HepG2 (cell line): ENCODE results near the gene SIRT5. TPM values are rescaled to one million over a fixed set of nuclear protein-coding genes. Genes with fewer than 3 reads are reported as not detected.
A peak's percentile ranks its signal among the peaks of the same experiment; 100 is the strongest.

ENCODE experiments used
- ETS1 ChIP-seq: sonication (generic); formaldehyde crosslinking; IDR thresholded peaks from 2 replicates; pipeline ENCODE4 v1.4.0; 2020; ENCODE audit warnings: missing genetic modification reagents
- FOXJ3 ChIP-seq: sonication (generic); formaldehyde crosslinking; IDR thresholded peaks from 2 replicates; pipeline ENCODE4 v1.4.0; 2020; ENCODE audit warnings: missing genetic modification reagents, mild to moderate bottlenecking, borderline replicate concordance
- POLR2AphosphoS5 ChIP-seq: IDR thresholded peaks from 2 replicates; pipeline ENCODE4 v1.6.1; 2012; ENCODE audit warnings: low read depth, low read length
- POLR2G ChIP-seq: fragments of 200-400 bp; formaldehyde crosslinking; IDR thresholded peaks from 2 replicates; pipeline ENCODE4 v1.6.1; 2018; ENCODE audit warnings: mild to moderate bottlenecking, low read depth, low read length, moderate library complexity
- REST ChIP-seq, 2 experiments: IDR thresholded peaks; 2 replicates each; pipeline ENCODE4 v1.6.1; 2011 to 2012; ENCODE audit warnings: low read length in 2 of 2, borderline replicate concordance in 1 of 2, low read depth in 1 of 2, mild to moderate bottlenecking in 1 of 2, moderate library complexity in 1 of 2
- ZNF121 ChIP-seq: sonication (generic); formaldehyde crosslinking; IDR thresholded peaks from 2 replicates; pipeline ENCODE4 v1.5.0; 2020; ENCODE audit warnings: mild to moderate bottlenecking, missing genetic modification reagents
- ZNF530 ChIP-seq: sonication (generic); formaldehyde crosslinking; IDR thresholded peaks from 2 replicates; pipeline ENCODE4 v1.5.0; 2020; ENCODE audit warnings: low read depth, mild to moderate bottlenecking, missing genetic modification reagents
- ZNF564 ChIP-seq: sonication (generic); formaldehyde crosslinking; IDR thresholded peaks from 2 replicates; pipeline ENCODE4 v1.8.1; 2023; ENCODE audit warnings: mild to moderate bottlenecking, missing genetic modification reagents
- ZNF570 ChIP-seq: sonication (generic); formaldehyde crosslinking; IDR thresholded peaks from 2 replicates; pipeline ENCODE4 v1.4.0; 2020; ENCODE audit warnings: mild to moderate bottlenecking, missing genetic modification reagents, borderline replicate concordance
- ZNF713 ChIP-seq: sonication (generic); formaldehyde crosslinking; IDR thresholded peaks from 2 replicates; pipeline ENCODE4 v1.4.0; 2020; ENCODE audit warnings: mild to moderate bottlenecking, missing genetic modification reagents
- polyA plus RNA-seq, 8 experiments: library from polyadenylated mRNA; depleted of rRNA in 3 of 8; stranded (reverse) in 7 of 8; unstranded in 1 of 8; fragments of >200 nt; fragmentation: Illumina TruSeq in 4 of 8; extraction: Trizol in 4 of 8; gene quantifications; 2 replicates each; pipeline versions ENCODE4 v1.2.1 to v1.2.3, GENCODE V29; 2011 to 2016; ENCODE audit warnings: low read depth in 4 of 8, missing spikeins in 1 of 8, mixed read lengths in 1 of 8; ENCODE audit not compliant: insufficient read depth in 1 of 8
- total RNA-seq, 5 experiments: library from RNA; depleted of rRNA; stranded (reverse); fragments of >200 nt; fragmentation: Illumina TruSeq; extraction: Trizol; gene quantifications; 2 replicates each; pipeline ENCODE4 v1.2.3, GENCODE V29; 2016; ENCODE audit warnings: low read depth in 1 of 5
- TF ChIP-seq, protein P1 (sequence below): sonication (generic); formaldehyde crosslinking; IDR thresholded peaks from 2 replicates; pipeline ENCODE4 v1.4.0; 2020; ENCODE audit warnings: mild to moderate bottlenecking, missing genetic modification reagents
- TF ChIP-seq, protein P2 (sequence below): sonication (generic); formaldehyde crosslinking; IDR thresholded peaks from 2 replicates; pipeline ENCODE4 v1.4.0; 2020; ENCODE audit warnings: missing genetic modification reagents
- TF ChIP-seq, protein P3 (sequence below): sonication (generic); formaldehyde crosslinking; IDR thresholded peaks from 2 replicates; pipeline ENCODE4 v1.4.0; 2020; ENCODE audit warnings: missing genetic modification reagents
- TF ChIP-seq, protein P4 (sequence below): sonication (generic); formaldehyde crosslinking; IDR thresholded peaks from 2 replicates; pipeline ENCODE4 v1.5.1; 2020; ENCODE audit warnings: mild to moderate bottlenecking, missing genetic modification reagents, borderline replicate concordance

The SIRT5 gene
- total and polyA plus RNA-seq, 2 of the 13 experiments (the other 11 are each of a cell fraction or from before 2014, with no cell fraction given): 14.1 to 16.6 TPM

- peak; percentile 83; the same call in 1 of the 2 replicates for TF ChIP-seq ZNF121 (CRISPR knock-in tag)
- TF ChIP-seq POLR2G: peak; percentile 81
- TF ChIP-seq, protein P1, sequence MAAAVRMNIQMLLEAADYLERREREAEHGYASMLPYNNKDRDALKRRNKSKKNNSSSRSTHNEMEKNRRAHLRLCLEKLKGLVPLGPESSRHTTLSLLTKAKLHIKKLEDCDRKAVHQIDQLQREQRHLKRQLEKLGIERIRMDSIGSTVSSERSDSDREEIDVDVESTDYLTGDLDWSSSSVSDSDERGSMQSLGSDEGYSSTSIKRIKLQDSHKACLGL: no peak
- TF ChIP-seq, protein P2, sequence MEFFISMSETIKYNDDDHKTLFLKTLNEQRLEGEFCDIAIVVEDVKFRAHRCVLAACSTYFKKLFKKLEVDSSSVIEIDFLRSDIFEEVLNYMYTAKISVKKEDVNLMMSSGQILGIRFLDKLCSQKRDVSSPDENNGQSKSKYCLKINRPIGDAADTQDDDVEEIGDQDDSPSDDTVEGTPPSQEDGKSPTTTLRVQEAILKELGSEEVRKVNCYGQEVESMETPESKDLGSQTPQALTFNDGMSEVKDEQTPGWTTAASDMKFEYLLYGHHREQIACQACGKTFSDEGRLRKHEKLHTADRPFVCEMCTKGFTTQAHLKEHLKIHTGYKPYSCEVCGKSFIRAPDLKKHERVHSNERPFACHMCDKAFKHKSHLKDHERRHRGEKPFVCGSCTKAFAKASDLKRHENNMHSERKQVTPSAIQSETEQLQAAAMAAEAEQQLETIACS: peak; percentile 88
- TF ChIP-seq ZNF530 (CRISPR knock-in tag): no peak
- TF ChIP-seq REST (IDR thresholded peaks at IDR 0.05; ENCODE audit: borderline replicate concordance in 1 of 2, low read depth in 1 of 2, low read length in 2 of 2): 0 out of 4 replicates have a peak, but pooled peaks of 1 of the 2 experiments have one; percentile 13
- TF ChIP-seq, protein P3, sequence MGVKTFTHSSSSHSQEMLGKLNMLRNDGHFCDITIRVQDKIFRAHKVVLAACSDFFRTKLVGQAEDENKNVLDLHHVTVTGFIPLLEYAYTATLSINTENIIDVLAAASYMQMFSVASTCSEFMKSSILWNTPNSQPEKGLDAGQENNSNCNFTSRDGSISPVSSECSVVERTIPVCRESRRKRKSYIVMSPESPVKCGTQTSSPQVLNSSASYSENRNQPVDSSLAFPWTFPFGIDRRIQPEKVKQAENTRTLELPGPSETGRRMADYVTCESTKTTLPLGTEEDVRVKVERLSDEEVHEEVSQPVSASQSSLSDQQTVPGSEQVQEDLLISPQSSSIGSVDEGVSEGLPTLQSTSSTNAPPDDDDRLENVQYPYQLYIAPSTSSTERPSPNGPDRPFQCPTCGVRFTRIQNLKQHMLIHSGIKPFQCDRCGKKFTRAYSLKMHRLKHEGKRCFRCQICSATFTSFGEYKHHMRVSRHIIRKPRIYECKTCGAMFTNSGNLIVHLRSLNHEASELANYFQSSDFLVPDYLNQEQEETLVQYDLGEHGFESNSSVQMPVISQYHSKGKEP (CRISPR knock-in tag): peak; percentile 22; the same call in 1 of the 2 replicates
- TF ChIP-seq ZNF570 (CRISPR knock-in tag): no peak; the same call in 1 of the 2 replicates
- TF ChIP-seq ETS1 (CRISPR knock-in tag): no peak
- TF ChIP-seq, protein P4, sequence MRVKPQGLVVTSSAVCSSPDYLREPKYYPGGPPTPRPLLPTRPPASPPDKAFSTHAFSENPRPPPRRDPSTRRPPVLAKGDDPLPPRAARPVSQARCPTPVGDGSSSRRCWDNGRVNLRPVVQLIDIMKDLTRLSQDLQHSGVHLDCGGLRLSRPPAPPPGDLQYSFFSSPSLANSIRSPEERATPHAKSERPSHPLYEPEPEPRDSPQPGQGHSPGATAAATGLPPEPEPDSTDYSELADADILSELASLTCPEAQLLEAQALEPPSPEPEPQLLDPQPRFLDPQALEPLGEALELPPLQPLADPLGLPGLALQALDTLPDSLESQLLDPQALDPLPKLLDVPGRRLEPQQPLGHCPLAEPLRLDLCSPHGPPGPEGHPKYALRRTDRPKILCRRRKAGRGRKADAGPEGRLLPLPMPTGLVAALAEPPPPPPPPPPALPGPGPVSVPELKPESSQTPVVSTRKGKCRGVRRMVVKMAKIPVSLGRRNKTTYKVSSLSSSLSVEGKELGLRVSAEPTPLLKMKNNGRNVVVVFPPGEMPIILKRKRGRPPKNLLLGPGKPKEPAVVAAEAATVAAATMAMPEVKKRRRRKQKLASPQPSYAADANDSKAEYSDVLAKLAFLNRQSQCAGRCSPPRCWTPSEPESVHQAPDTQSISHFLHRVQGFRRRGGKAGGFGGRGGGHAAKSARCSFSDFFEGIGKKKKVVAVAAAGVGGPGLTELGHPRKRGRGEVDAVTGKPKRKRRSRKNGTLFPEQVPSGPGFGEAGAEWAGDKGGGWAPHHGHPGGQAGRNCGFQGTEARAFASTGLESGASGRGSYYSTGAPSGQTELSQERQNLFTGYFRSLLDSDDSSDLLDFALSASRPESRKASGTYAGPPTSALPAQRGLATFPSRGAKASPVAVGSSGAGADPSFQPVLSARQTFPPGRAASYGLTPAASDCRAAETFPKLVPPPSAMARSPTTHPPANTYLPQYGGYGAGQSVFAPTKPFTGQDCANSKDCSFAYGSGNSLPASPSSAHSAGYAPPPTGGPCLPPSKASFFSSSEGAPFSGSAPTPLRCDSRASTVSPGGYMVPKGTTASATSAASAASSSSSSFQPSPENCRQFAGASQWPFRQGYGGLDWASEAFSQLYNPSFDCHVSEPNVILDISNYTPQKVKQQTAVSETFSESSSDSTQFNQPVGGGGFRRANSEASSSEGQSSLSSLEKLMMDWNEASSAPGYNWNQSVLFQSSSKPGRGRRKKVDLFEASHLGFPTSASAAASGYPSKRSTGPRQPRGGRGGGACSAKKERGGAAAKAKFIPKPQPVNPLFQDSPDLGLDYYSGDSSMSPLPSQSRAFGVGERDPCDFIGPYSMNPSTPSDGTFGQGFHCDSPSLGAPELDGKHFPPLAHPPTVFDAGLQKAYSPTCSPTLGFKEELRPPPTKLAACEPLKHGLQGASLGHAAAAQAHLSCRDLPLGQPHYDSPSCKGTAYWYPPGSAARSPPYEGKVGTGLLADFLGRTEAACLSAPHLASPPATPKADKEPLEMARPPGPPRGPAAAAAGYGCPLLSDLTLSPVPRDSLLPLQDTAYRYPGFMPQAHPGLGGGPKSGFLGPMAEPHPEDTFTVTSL: no peak
- peak; percentile 14; the same call in 1 of the 2 replicates for TF ChIP-seq ZNF564 (CRISPR knock-in tag)
- no peak for TF ChIP-seq ZNF713 (CRISPR knock-in tag)
- TF ChIP-seq FOXJ3 (CRISPR knock-in tag): no peak
- peak; percentile 47; the same call in 1 of the 2 replicates for TF ChIP-seq POLR2AphosphoS5
Measured at GRCh38 chr6:13574149-13574570, 241 bp upstream of the SIRT5 start (continued).
